Prostate gland (tissue), 2 donors: ENCODE data around the gene CCL20.

Experiments used
- CTCF ChIP-seq, 4 experiments: fragments of 200-600 bp in 2 of 4; fragments of 450-650 bp in 2 of 4; sonication (generic) in 2 of 4; IDR thresholded peaks; 1 replicate in 3 of 4; 2 replicates in 1 of 4; pipeline ENCODE4 v1.5.1; 2016 to 2019; ENCODE audit warnings: antibody characterized with exemption in 4 of 4, mild to moderate bottlenecking in 2 of 4, moderate library complexity in 2 of 4
- POLR2A ChIP-seq: fragments of 450-650 bp; IDR thresholded peaks from one replicate; pipeline ENCODE4 v1.6.1; 2016; ENCODE audit warnings: antibody characterized with exemption, mild to moderate bottlenecking

- TF ChIP-seq POLR2A (no peak), CTCF (IDR thresholded peaks at IDR 0.05) (no peak)
Measured at GRCh38 chr2:227855440-227855839, 41.8 kb downstream of the CCL20 start.
